GM12878 (cell line): ENCODE data around the gene KCNMB2. TPM values are rescaled to one million over a fixed set of nuclear protein-coding genes. Genes with fewer than 3 reads are reported as not detected.

Source experiments
- ASH2L ChIP-seq: fragments of 300-600, 200-600 bp; sonication (generic); IDR thresholded peaks from 2 replicates; pipeline ENCODE4 v1.6.1; 2017; ENCODE audit warnings: low read depth, mild to moderate bottlenecking, borderline replicate concordance
- BHLHE40 ChIP-seq, 2 experiments: fragments of 450-650 bp in 1 of 2; IDR thresholded peaks; 2 replicates each; pipeline ENCODE4 v1.6.1; 2011 to 2017; ENCODE audit warnings: low read depth in 2 of 2, borderline replicate concordance in 1 of 2, improper control_type of control experiment in 1 of 2, low read length in 1 of 2, mild to moderate bottlenecking in 1 of 2
- CEBPB ChIP-seq, 2 experiments: fragments of 150-350 bp in 1 of 2; IDR thresholded peaks; 2 replicates each; pipeline ENCODE4 v1.6.1; 2012 to 2014; ENCODE audit warnings: low read depth in 2 of 2, low read length in 2 of 2, borderline replicate concordance in 1 of 2, inconsistent platforms in 1 of 2
- FOS ChIP-seq: IDR thresholded peaks from 3 replicates; pipeline ENCODE4 v1.6.1; 2011; ENCODE audit warnings: borderline replicate concordance; ENCODE audit not compliant: insufficient read length; ENCODE audit errors: extremely low read depth
- IRF3 ChIP-seq: fragments of 450-650 bp; IDR thresholded peaks from 2 replicates; pipeline ENCODE4 v1.6.1; 2014; ENCODE audit warnings: mild to moderate bottlenecking
- MAX ChIP-seq: IDR thresholded peaks from 2 replicates; pipeline ENCODE4 v1.6.1; 2012; ENCODE audit warnings: low read depth, low read length, improper control_type of control experiment
- NFXL1 ChIP-seq: fragments of 450-650 bp; IDR thresholded peaks from 2 replicates; pipeline ENCODE4 v1.6.1; 2017; ENCODE audit warnings: antibody characterized with exemption, mild to moderate bottlenecking, borderline replicate concordance
- NFYB ChIP-seq: IDR thresholded peaks from 2 replicates; pipeline ENCODE4 v1.6.1; 2011; ENCODE audit warnings: low read depth, mild to moderate bottlenecking, low read length, improper control_type of control experiment, moderate library complexity; ENCODE audit not compliant: insufficient read depth
- NKRF ChIP-seq: fragments of 450-650 bp; conservative IDR thresholded peaks from 2 replicates; pipeline ENCODE4 v1.6.1; 2017; ENCODE audit warnings: mild to moderate bottlenecking, moderate library complexity
- POLR2AphosphoS5 ChIP-seq: IDR thresholded peaks from 2 replicates; pipeline ENCODE4 v1.6.1; 2011; ENCODE audit warnings: mild to moderate bottlenecking, low read length, inconsistent platforms
- POU2F2 ChIP-seq: IDR thresholded peaks from 3 replicates; pipeline ENCODE4 v1.6.1; 2011; ENCODE audit warnings: low read depth, mild to moderate bottlenecking, low read length, borderline replicate concordance
- RAD51 ChIP-seq: fragments of 450-650 bp; IDR thresholded peaks from 2 replicates; pipeline ENCODE4 v1.6.1; 2016; ENCODE audit warnings: moderate library complexity, mild to moderate bottlenecking, inconsistent platforms
- SP1 ChIP-seq: IDR thresholded peaks from one replicate; pipeline ENCODE4 v1.6.1; 2011; ENCODE audit warnings: low read depth, low read length
- SREBF2 ChIP-seq: IDR thresholded peaks from 2 replicates; pipeline ENCODE4 v1.6.1; 2012; ENCODE audit warnings: mild to moderate bottlenecking, low read length
- TAF1 ChIP-seq: IDR thresholded peaks from 2 replicates; pipeline ENCODE4 v1.6.1; 2011; ENCODE audit warnings: mild to moderate bottlenecking, low read depth, low read length, borderline replicate concordance
- TBL1XR1 ChIP-seq: IDR thresholded peaks from 2 replicates; pipeline ENCODE4 v1.6.1; 2012; ENCODE audit warnings: low read depth, low read length, improper control_type of control experiment
- YY1 ChIP-seq: IDR thresholded peaks from 2 replicates; pipeline ENCODE4 v1.6.1; 2011; ENCODE audit warnings: low read depth, mild to moderate bottlenecking, low read length
- ZNF217 ChIP-seq: fragments of 450-650 bp; IDR thresholded peaks from 2 replicates; pipeline ENCODE4 v1.6.1; 2017; ENCODE audit warnings: antibody characterized with exemption, mild to moderate bottlenecking
- ZZZ3 ChIP-seq: IDR thresholded peaks from 2 replicates; pipeline ENCODE4 v1.6.1; 2011; ENCODE audit warnings: low read depth; ENCODE audit not compliant: control insufficient read depth, insufficient read length
- polyA plus RNA-seq, 11 experiments: library from polyadenylated mRNA; depleted of rRNA in 4 of 11; unstranded in 6 of 11; stranded (reverse) in 5 of 11; fragments of >200 nt; fragmentation: Nextera tagmentation in 4 of 11; fragmentation: Illumina TruSeq in 1 of 11; extraction: Ambion mirVana in 4 of 11; extraction: Trizol in 1 of 11; gene quantifications; 1 replicate in 1 of 11; 2 replicates in 10 of 11; pipeline versions ENCODE4 v1.2.1 to v1.2.3, GENCODE V29; 2011 to 2016; ENCODE audit warnings: inconsistent platforms in 2 of 11, missing spikeins in 2 of 11, low read depth in 1 of 11
- total RNA-seq, 4 experiments: library from RNA; depleted of rRNA in 3 of 4; stranded (reverse); fragments of >200 nt in 3 of 4; fragmentation: Illumina TruSeq in 1 of 4; extraction: Trizol in 1 of 4; gene quantifications; 2 replicates each; pipeline versions ENCODE4 v1.2.1 to v1.2.3, GENCODE V29; 2013 to 2021
- TF ChIP-seq, protein P1 (sequence below): fragments of 450-650 bp; formaldehyde crosslinking; IDR thresholded peaks from 2 replicates; pipeline ENCODE4 v1.5.0; 2022; ENCODE audit warnings: mild to moderate bottlenecking, missing genetic modification characterization
- TF ChIP-seq, protein P2 (sequence below): fragments of 150-350 bp; IDR thresholded peaks from 2 replicates; pipeline ENCODE4 v1.6.1; 2016; ENCODE audit warnings: low read depth, low read length

KCNMB2 gene
- total and polyA plus RNA-seq, 10 of the 15 experiments (the other 5 are each of a cell fraction or from before 2014, with no cell fraction given) = 0.22 to 18.8 (median 11.0) TPM

GRCh38 chr3:178532476-178532875, 3.8 kb upstream of the KCNMB2 start (continued):
- no peak for TF ChIP-seq CEBPB (IDR thresholded peaks at IDR 0.05; ENCODE audit: borderline replicate concordance in 1 of 2, low read depth in 2 of 2, low read length in 2 of 2)
- TF ChIP-seq POLR2AphosphoS5 = no peak
- peak; percentile 44 to 61; a peak in 2 of 4 replicates for TF ChIP-seq BHLHE40 (IDR thresholded peaks at IDR 0.05; ENCODE audit: borderline replicate concordance in 1 of 2, low read depth in 2 of 2, low read length in 1 of 2)
- TF ChIP-seq IRF3 = no peak
- TF ChIP-seq, protein P1, sequence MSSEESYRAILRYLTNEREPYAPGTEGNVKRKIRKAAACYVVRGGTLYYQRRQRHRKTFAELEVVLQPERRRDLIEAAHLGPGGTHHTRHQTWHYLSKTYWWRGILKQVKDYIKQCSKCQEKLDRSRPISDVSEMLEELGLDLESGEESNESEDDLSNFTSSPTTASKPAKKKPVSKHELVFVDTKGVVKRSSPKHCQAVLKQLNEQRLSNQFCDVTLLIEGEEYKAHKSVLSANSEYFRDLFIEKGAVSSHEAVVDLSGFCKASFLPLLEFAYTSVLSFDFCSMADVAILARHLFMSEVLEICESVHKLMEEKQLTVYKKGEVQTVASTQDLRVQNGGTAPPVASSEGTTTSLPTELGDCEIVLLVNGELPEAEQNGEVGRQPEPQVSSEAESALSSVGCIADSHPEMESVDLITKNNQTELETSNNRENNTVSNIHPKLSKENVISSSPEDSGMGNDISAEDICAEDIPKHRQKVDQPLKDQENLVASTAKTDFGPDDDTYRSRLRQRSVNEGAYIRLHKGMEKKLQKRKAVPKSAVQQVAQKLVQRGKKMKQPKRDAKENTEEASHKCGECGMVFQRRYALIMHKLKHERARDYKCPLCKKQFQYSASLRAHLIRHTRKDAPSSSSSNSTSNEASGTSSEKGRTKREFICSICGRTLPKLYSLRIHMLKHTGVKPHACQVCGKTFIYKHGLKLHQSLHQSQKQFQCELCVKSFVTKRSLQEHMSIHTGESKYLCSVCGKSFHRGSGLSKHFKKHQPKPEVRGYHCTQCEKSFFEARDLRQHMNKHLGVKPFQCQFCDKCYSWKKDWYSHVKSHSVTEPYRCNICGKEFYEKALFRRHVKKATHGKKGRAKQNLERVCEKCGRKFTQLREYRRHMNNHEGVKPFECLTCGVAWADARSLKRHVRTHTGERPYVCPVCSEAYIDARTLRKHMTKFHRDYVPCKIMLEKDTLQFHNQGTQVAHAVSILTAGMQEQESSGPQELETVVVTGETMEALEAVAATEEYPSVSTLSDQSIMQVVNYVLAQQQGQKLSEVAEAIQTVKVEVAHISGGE (CRISPR knock-in tag) = no peak
- no peak for TF ChIP-seq NFXL1
- TF ChIP-seq FOS = no peak
- TF ChIP-seq RAD51 = no peak
- no peak for TF ChIP-seq YY1
- no peak; the same call in 2 of the 3 replicates for TF ChIP-seq POU2F2
- no peak for TF ChIP-seq SP1
- no peak for TF ChIP-seq MAX
- TF ChIP-seq TAF1 = no peak
- TF ChIP-seq NFYB = no peak
- TF ChIP-seq, protein P2, sequence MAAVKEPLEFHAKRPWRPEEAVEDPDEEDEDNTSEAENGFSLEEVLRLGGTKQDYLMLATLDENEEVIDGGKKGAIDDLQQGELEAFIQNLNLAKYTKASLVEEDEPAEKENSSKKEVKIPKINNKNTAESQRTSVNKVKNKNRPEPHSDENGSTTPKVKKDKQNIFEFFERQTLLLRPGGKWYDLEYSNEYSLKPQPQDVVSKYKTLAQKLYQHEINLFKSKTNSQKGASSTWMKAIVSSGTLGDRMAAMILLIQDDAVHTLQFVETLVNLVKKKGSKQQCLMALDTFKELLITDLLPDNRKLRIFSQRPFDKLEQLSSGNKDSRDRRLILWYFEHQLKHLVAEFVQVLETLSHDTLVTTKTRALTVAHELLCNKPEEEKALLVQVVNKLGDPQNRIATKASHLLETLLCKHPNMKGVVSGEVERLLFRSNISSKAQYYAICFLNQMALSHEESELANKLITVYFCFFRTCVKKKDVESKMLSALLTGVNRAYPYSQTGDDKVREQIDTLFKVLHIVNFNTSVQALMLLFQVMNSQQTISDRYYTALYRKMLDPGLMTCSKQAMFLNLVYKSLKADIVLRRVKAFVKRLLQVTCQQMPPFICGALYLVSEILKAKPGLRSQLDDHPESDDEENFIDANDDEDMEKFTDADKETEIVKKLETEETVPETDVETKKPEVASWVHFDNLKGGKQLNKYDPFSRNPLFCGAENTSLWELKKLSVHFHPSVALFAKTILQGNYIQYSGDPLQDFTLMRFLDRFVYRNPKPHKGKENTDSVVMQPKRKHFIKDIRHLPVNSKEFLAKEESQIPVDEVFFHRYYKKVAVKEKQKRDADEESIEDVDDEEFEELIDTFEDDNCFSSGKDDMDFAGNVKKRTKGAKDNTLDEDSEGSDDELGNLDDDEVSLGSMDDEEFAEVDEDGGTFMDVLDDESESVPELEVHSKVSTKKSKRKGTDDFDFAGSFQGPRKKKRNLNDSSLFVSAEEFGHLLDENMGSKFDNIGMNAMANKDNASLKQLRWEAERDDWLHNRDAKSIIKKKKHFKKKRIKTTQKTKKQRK = no peak
- no peak for TF ChIP-seq TBL1XR1
- no peak for TF ChIP-seq SREBF2
- TF ChIP-seq ZZZ3 = no peak
- TF ChIP-seq ASH2L = no peak
- no peak for TF ChIP-seq NKRF
- TF ChIP-seq ZNF217 = peak; percentile 88; the same call in 1 of the 2 replicates
